ENCODE measurements around the gene CACNA1F. TPM values are rescaled to one million over a fixed set of nuclear protein-coding genes. Genes with fewer than 3 reads are reported as not detected.

The CACNA1F gene
- total and polyA plus RNA-seq, 8 donors = 0.06 to 6.1 (median 0.27) TPM; not detected in 2

DNA sequence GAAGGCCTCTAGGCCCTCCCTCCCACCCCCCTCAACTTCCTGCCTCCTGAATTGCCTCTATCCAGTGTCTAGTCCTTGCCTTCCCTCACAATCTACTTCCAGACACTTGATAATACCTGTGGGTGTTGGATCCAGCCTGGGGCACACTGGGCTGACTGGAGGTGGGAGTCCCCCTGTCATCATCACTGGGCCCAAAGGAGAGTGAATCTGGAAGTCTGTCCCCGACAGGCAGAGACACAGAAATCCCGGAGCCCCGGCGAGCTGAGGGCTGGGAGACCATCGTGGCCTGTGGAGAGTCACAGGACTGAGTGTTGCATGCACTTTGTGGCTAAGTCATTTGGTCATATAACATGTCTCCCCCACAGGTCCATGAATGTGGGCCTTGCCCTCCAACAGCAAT, 24.7 kb downstream of the CACNA1F start:
- DNase-seq = no peak
- Histone ChIP-seq H3K4me1 (no peaks in the 10 kb centered on the region), H3K4me3 (no peak overlapping the region), H3K9me3 (no peaks in the 10 kb centered on the region), H3K27ac (no peak overlapping the region), H3K27me3 (peaks cover 0 to 10% (median 0%) of the 10 kb centered on the region in 3 donors), H3K36me3 (no peaks in the 10 kb centered on the region)
- no peak for TF ChIP-seq CTCF (IDR thresholded peaks at IDR 0.05)
- intact Hi-C loops (cut with DNase I; ENCODE audit: low total_unique reads) = no loop called here
- WGBS, 5 donors = 85 to 96% (median 91%) methylated on average over 5 of the region's 5 CpGs

DNA sequence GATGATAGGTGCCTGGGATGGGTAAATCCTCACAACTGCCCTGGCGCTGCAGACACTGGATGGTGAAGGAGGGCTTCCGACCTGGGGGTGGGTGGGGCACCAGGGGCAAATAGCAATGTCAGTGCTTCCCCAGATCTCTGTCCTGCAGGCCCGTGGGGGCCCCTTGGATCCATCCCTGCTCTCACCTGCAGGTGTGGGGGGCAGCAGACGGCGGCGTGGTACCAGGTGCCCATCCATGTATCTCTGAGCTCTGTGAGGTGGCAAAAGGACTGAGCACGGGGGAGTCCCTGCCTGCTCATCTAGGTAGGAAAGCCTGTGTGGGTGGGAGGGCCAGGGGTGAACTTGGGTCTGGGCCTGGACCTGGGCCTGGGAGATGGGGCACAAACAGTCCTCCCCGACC, 26.6 kb downstream of the CACNA1F start:
- Histone ChIP-seq H3K4me3 (no peak overlapping the region), H3K4me1 (no peaks in the 10 kb centered on the region), H3K27me3 (peaks cover 0 to 10% (median 0%) of the 10 kb centered on the region in 3 donors), H3K27ac (no peak overlapping the region), H3K36me3 (no peaks in the 10 kb centered on the region), H3K9me3 (no peaks in the 10 kb centered on the region)
- intact Hi-C loops (cut with DNase I; ENCODE audit: low total_unique reads) = no loop called here
- no peak for DNase-seq
- TF ChIP-seq EP300 (IDR thresholded peaks at IDR 0.05) (no peak), POLR2A (IDR thresholded peaks at IDR 0.05) (no peak), CTCF (IDR thresholded peaks at IDR 0.05) (no peak), POLR2AphosphoS5 (IDR thresholded peaks at IDR 0.05) (no peak)
- 65 to 89% (median 76%) methylated on average over 2 to 8 of the region's 8 CpGs for WGBS, 5 donors

GRCh38 chrX:49205443-49205842, 27.7 kb downstream of the CACNA1F start:
- 61 to 82% (median 76%) methylated on average over 2 to 13 of the region's 13 CpGs for WGBS, 5 donors
- no peak for TF ChIP-seq EP300 (IDR thresholded peaks at IDR 0.05)
- no peak for TF ChIP-seq POLR2A (IDR thresholded peaks at IDR 0.05)
- no peak for TF ChIP-seq CTCF (IDR thresholded peaks at IDR 0.05)
- Histone ChIP-seq H3K9me3 (no peaks in the 10 kb centered on the region), H3K27ac (no peak overlapping the region), H3K36me3 (no peaks in the 10 kb centered on the region), H3K4me1 (peaks cover 0 to 6% (median 2%) of the 10 kb centered on the region in 4 donors), H3K4me3 (no peak overlapping the region), H3K27me3 (peaks cover 0 to 10% (median 0%) of the 10 kb centered on the region in 3 donors)
- intact Hi-C loops (cut with DNase I; ENCODE audit: low total_unique reads) = no loop called here
- no peak for DNase-seq

DNA sequence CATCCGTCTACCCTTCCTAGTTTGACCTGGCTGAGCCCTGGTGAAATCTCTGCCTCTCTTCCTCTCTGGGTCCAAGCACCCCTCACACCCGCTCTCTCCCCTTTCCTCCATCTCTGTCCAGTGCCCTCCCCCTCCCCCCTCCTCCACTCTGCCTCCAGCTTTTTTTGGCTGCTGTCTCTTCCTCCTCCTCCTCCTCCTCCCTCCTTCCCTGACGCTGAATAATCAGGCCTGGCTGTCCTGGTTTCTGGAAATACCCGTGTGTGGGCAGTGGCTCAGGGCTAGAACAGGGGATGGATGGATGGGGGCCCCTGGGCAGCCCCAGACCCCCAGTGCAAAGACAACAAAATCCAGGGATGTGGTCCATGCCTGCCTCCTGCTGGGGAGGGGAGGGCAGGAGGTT, 28.4 kb downstream of the CACNA1F start:
- Histone ChIP-seq H3K4me3 (no peak overlapping the region), H3K4me1 (peaks cover 0 to 12% (median 5%) of the 10 kb centered on the region in 4 donors), H3K27me3 (peaks cover 0 to 10% (median 0%) of the 10 kb centered on the region in 3 donors), H3K27ac (no peak overlapping the region), H3K9me3 (no peaks in the 10 kb centered on the region), H3K36me3 (no peaks in the 10 kb centered on the region)
- intact Hi-C loops (cut with DNase I; ENCODE audit: low total_unique reads) = no loop called here
- no peak for DNase-seq
- no peak for TF ChIP-seq POLR2AphosphoS5 (IDR thresholded peaks at IDR 0.05)
- TF ChIP-seq POLR2A (IDR thresholded peaks at IDR 0.05) = no peak
- TF ChIP-seq CTCF (IDR thresholded peaks at IDR 0.05) = no peak
- TF ChIP-seq EP300 (IDR thresholded peaks at IDR 0.05) = no peak
- WGBS, 5 donors = 44 to 71% (median 49%) methylated on average over 4 of the region's 4 CpGs

Data from stomach (tissue), 9 donors.